SK-N-SH (cell line): ENCODE data around the gene GOLGA6A. TPM values are rescaled to one million over a fixed set of nuclear protein-coding genes. Genes with fewer than 3 reads are reported as not detected.

Experiments
- CTCF ChIA-PET: fragments of 300-600, 350-600 bp; formaldehyde crosslinking; extraction: SDS; loops from one replicate; lab custom pipeline; 2021; lab: Yijun Ruan, JAX
- POLR2A ChIA-PET: fragments of 350-600 bp; sonication (Branson Sonifier 250); formaldehyde crosslinking; extraction: SDS; loops from one replicate; lab custom pipeline; 2020; ENCODE audit warnings: antibody characterized with exemption, inconsistent platforms; lab: Yijun Ruan, JAX
- DNase-seq: peaks from one replicate; pipeline ENCODE4 v3.0.0; 2012
- H2AFZ ChIP-seq: fragments of 200-600 bp; sonication (generic); 2 replicates; pipeline ENCODE4 v1.8.1; 2016; ENCODE audit warnings: antibody characterized with exemption, mild to moderate bottlenecking, low read depth
- H3F3A ChIP-seq: fragments of 200-600 bp; sonication (generic); replicated peaks from 2 replicates; pipeline ENCODE3; 2016; ENCODE audit warnings: antibody characterized with exemption, mild to moderate bottlenecking; ENCODE audit not compliant: insufficient read depth
- H3K27ac ChIP-seq, 2 experiments: fragments of 200-500 bp in 1 of 2; fragments of 200-600 bp in 1 of 2; sonication (Bioruptor generic) in 1 of 2; sonication (generic), shearing (Covaris generic) in 1 of 2; 2 replicates each; pipeline versions ENCODE4 v1.5.1 to v1.6.1; 2014 to 2016; ENCODE audit warnings: low read depth in 2 of 2, inconsistent platforms in 1 of 2, low read length in 1 of 2, mild to moderate bottlenecking in 1 of 2, mixed read lengths in 1 of 2
- H3K27me3 ChIP-seq: fragments of 200-600 bp; sonication (generic), shearing (Covaris generic); 2 replicates; pipeline ENCODE4 v1.6.1; 2016; ENCODE audit warnings: mixed run types; ENCODE audit not compliant: insufficient read depth
- H3K36me3 ChIP-seq, 2 experiments: fragments of 200-500 bp in 1 of 2; fragments of 200-600 bp in 1 of 2; sonication (Bioruptor generic) in 1 of 2; sonication (generic) in 1 of 2; replicated peaks in 1 of 2; 2 replicates each; pipeline versions ENCODE3 to v1.5.1; 2014 to 2016; ENCODE audit warnings: low read length in 1 of 2, mild to moderate bottlenecking in 1 of 2; ENCODE audit not compliant: insufficient read depth in 2 of 2, control insufficient read depth in 1 of 2
- H3K4me1 ChIP-seq, 2 experiments: fragments of 200-500 bp in 1 of 2; fragments of 200-600 bp in 1 of 2; sonication (Bioruptor generic) in 1 of 2; sonication (generic), shearing (Covaris generic) in 1 of 2; 2 replicates each; pipeline versions ENCODE4 v1.5.1 to v1.6.1; 2014 to 2016; ENCODE audit warnings: low read depth in 1 of 2, low read length in 1 of 2, mixed run types in 1 of 2; ENCODE audit not compliant: insufficient read depth in 2 of 2, control insufficient read depth in 1 of 2
- H3K4me2 ChIP-seq: fragments of 200-600 bp; sonication (generic), shearing (Covaris generic); 2 replicates; pipeline ENCODE4 v1.6.1; 2017; ENCODE audit warnings: mixed run types
- H3K4me3 ChIP-seq, 2 experiments: fragments of 200-500 bp in 1 of 2; fragments of 200-600 bp in 1 of 2; sonication (Bioruptor generic) in 1 of 2; sonication (generic), shearing (Covaris generic) in 1 of 2; 2 replicates each; pipeline versions ENCODE4 v1.5.1 to v1.8.1; 2014 to 2016; ENCODE audit warnings: low read depth in 2 of 2, inconsistent platforms in 1 of 2, low read length in 1 of 2, mild to moderate bottlenecking in 1 of 2, mixed read lengths in 1 of 2, moderate library complexity in 1 of 2
- H3K79me2 ChIP-seq: fragments of 200-600 bp; sonication (generic); 2 replicates; pipeline ENCODE4 v1.8.1; 2017; ENCODE audit warnings: mild to moderate bottlenecking; ENCODE audit not compliant: insufficient read depth
- H3K9ac ChIP-seq: fragments of 200-600 bp; sonication (generic); 2 replicates; pipeline ENCODE4 v1.6.1; 2017; ENCODE audit warnings: mixed run types
- H3K9me2 ChIP-seq: fragments of 200-600 bp; sonication (generic); 2 replicates; pipeline ENCODE4 v1.6.1; 2017; ENCODE audit warnings: mixed run types
- H3K9me3 ChIP-seq: fragments of 200-600 bp; sonication (generic); 2 replicates; pipeline ENCODE4 v1.6.1; 2017; ENCODE audit warnings: mixed run types, mild to moderate bottlenecking, moderate library complexity
- H4K20me1 ChIP-seq: fragments of 200-600 bp; sonication (generic); 2 replicates; pipeline ENCODE4 v1.6.1; 2017; ENCODE audit warnings: mild to moderate bottlenecking, mixed run types; ENCODE audit not compliant: insufficient read depth
- CHD2 ChIP-seq: fragments of 150-350 bp; IDR thresholded peaks from 2 replicates; pipeline ENCODE4 v1.6.1; 2018; ENCODE audit warnings: low read length; ENCODE audit not compliant: partially characterized antibody
- FOXJ3 ChIP-seq: sonication (generic); formaldehyde crosslinking; IDR thresholded peaks from 2 replicates; pipeline ENCODE4 v1.5.1; 2020; ENCODE audit warnings: mild to moderate bottlenecking, missing genetic modification reagents
- GABPA ChIP-seq: IDR thresholded peaks from 2 replicates; pipeline ENCODE4 v1.4.0; 2012; ENCODE audit warnings: low read depth, mild to moderate bottlenecking
- MXI1 ChIP-seq: IDR thresholded peaks from 2 replicates; pipeline ENCODE4 v1.6.1; 2012; ENCODE audit warnings: mild to moderate bottlenecking, low read depth, low read length, improper control_type of control experiment
- NFIC ChIP-seq: IDR thresholded peaks from 2 replicates; pipeline ENCODE4 v1.4.0; 2012; ENCODE audit warnings: borderline replicate concordance
- RCOR1 ChIP-seq: fragments of 150-350 bp; IDR thresholded peaks from 2 replicates; pipeline ENCODE4 v1.6.1; 2017; ENCODE audit warnings: antibody characterized with exemption, low read length
- REST ChIP-seq: IDR thresholded peaks from 2 replicates; pipeline ENCODE4 v1.6.1; 2012; ENCODE audit warnings: mild to moderate bottlenecking, low read depth, low read length, moderate library complexity
- RXRA ChIP-seq: IDR thresholded peaks from 2 replicates; pipeline ENCODE4 v1.4.0; 2012; ENCODE audit warnings: low read depth, mild to moderate bottlenecking, borderline replicate concordance
- SMC3 ChIP-seq: IDR thresholded peaks from 2 replicates; pipeline ENCODE4 v1.6.1; 2012; ENCODE audit warnings: low read depth, low read length, improper control_type of control experiment
- USF1 ChIP-seq: IDR thresholded peaks from 2 replicates; pipeline ENCODE4 v1.4.0; 2012; ENCODE audit warnings: low read depth, borderline replicate concordance
- YY1 ChIP-seq: IDR thresholded peaks from 2 replicates; pipeline ENCODE4 v1.4.0; 2012; ENCODE audit warnings: low read depth, mild to moderate bottlenecking
- WGBS: methylation state at CpG from one replicate; pipeline ENCODE4 v1.1.6; 2017; ENCODE audit warnings: low lambda C conversion rate; 5-methylcytosine and 5-hydroxymethylcytosine counted together
- polyA plus RNA-seq, 3 experiments: library from polyadenylated mRNA; depleted of rRNA; stranded (reverse); fragments of >200 nt; gene quantifications; 2 replicates each; pipeline ENCODE4 v1.2.3, GENCODE V29; 2012
- TF ChIP-seq, protein P1 (sequence below): IDR thresholded peaks from 2 replicates; pipeline ENCODE4 v1.4.0; 2012; ENCODE audit warnings: low read depth, borderline replicate concordance
- TF ChIP-seq, protein P2 (sequence below): IDR thresholded peaks from 2 replicates; pipeline ENCODE4 v1.4.0; 2012; ENCODE audit warnings: low read depth

The GOLGA6A gene
- polyA plus RNA-seq, 1 of the 3 experiments (the other 2 are of a cell fraction): not detected

GRCh38 chr15:74042603-74043424 lies 39.5 kb downstream of the GOLGA6A start:
- no peaks in the 10 kb centered on the region for H3F3A ChIP-seq
- H3K4me3 ChIP-seq: no peak overlapping the region
- POLR2A ChIA-PET: no interaction called here
- no peak overlapping the region for H3K4me2 ChIP-seq
- peaks cover 0 to 15% of the 10 kb centered on the region in 2 experiments for H3K36me3 ChIP-seq
- CTCF ChIA-PET: interaction anchor here (1.1 to 17.5 kb wide), 6 partner anchors 8 to 284 kb away, joined by 3 to 339 read pairs (median 70); no protein-coding TSS in a partner anchor
- H3K9me3 ChIP-seq: no peaks in the 10 kb centered on the region
- H3K9ac ChIP-seq: no peak overlapping the region
- 94% methylated on average over 10 of the region's 11 CpGs for WGBS
- H3K79me2 ChIP-seq: no peaks in the 10 kb centered on the region
- no peaks in the 10 kb centered on the region for H3K9me2 ChIP-seq
- H2AFZ ChIP-seq: no peak overlapping the region
- no peaks in the 10 kb centered on the region for H3K27me3 ChIP-seq
- TF ChIP-seq, protein P1, sequence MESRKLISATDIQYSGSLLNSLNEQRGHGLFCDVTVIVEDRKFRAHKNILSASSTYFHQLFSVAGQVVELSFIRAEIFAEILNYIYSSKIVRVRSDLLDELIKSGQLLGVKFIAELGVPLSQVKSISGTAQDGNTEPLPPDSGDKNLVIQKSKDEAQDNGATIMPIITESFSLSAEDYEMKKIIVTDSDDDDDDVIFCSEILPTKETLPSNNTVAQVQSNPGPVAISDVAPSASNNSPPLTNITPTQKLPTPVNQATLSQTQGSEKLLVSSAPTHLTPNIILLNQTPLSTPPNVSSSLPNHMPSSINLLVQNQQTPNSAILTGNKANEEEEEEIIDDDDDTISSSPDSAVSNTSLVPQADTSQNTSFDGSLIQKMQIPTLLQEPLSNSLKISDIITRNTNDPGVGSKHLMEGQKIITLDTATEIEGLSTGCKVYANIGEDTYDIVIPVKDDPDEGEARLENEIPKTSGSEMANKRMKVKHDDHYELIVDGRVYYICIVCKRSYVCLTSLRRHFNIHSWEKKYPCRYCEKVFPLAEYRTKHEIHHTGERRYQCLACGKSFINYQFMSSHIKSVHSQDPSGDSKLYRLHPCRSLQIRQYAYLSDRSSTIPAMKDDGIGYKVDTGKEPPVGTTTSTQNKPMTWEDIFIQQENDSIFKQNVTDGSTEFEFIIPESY: no peak
- TF ChIP-seq SMC3: no peak
- TF ChIP-seq FOXJ3 (CRISPR knock-in tag): no peak
- no peak for TF ChIP-seq RCOR1
- no peak for TF ChIP-seq CHD2
- no peak for TF ChIP-seq NFIC
- no peak for TF ChIP-seq MXI1
- no peak for TF ChIP-seq GABPA
- TF ChIP-seq, protein P2, sequence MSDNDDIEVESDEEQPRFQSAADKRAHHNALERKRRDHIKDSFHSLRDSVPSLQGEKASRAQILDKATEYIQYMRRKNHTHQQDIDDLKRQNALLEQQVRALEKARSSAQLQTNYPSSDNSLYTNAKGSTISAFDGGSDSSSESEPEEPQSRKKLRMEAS: no peak
- no peak for TF ChIP-seq RXRA
- no peak for TF ChIP-seq YY1
- TF ChIP-seq USF1: no peak
- no peak for TF ChIP-seq REST
- no peak overlapping the region for H3K27ac ChIP-seq
- no peak for DNase-seq
- H4K20me1 ChIP-seq: no peaks in the 10 kb centered on the region
- H3K4me1 ChIP-seq: peaks cover 8 to 22% of the 10 kb centered on the region in 2 experiments; a peak in 2 of 4 replicates
